GM12874 (cell line): ENCODE data around the gene TMEM179.

Experiments
- TF ChIP-seq, protein P1 (sequence below): IDR thresholded peaks from 2 replicates; pipeline ENCODE4 v1.5.1; 2011; ENCODE audit warnings: low read depth, mild to moderate bottlenecking, control low read depth, low read length, moderate library complexity; ENCODE audit not compliant: insufficient read depth

Gene TMEM179

DNA sequence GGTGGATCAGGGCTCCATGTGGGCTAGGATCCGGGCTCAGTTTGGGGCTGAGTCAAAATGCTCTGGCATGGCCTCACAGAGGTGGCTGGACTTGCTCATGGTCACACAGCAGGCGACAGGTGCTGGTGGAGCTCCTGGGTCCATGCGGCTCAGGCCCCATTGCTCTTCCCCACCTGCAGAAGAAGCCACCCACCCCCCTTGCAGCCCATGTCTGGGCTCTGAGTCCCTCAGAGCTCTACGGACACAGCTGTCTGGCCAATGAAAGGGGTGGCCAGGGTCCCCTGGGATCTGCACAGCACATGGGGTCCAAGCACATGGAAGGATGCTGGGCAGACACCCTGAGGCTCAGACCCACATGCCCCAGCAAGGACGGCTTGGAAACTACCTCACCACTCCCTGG is 42.0 kb downstream of the TMEM179 start:
- TF ChIP-seq, protein P1, sequence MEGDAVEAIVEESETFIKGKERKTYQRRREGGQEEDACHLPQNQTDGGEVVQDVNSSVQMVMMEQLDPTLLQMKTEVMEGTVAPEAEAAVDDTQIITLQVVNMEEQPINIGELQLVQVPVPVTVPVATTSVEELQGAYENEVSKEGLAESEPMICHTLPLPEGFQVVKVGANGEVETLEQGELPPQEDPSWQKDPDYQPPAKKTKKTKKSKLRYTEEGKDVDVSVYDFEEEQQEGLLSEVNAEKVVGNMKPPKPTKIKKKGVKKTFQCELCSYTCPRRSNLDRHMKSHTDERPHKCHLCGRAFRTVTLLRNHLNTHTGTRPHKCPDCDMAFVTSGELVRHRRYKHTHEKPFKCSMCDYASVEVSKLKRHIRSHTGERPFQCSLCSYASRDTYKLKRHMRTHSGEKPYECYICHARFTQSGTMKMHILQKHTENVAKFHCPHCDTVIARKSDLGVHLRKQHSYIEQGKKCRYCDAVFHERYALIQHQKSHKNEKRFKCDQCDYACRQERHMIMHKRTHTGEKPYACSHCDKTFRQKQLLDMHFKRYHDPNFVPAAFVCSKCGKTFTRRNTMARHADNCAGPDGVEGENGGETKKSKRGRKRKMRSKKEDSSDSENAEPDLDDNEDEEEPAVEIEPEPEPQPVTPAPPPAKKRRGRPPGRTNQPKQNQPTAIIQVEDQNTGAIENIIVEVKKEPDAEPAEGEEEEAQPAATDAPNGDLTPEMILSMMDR = no peak

DNA sequence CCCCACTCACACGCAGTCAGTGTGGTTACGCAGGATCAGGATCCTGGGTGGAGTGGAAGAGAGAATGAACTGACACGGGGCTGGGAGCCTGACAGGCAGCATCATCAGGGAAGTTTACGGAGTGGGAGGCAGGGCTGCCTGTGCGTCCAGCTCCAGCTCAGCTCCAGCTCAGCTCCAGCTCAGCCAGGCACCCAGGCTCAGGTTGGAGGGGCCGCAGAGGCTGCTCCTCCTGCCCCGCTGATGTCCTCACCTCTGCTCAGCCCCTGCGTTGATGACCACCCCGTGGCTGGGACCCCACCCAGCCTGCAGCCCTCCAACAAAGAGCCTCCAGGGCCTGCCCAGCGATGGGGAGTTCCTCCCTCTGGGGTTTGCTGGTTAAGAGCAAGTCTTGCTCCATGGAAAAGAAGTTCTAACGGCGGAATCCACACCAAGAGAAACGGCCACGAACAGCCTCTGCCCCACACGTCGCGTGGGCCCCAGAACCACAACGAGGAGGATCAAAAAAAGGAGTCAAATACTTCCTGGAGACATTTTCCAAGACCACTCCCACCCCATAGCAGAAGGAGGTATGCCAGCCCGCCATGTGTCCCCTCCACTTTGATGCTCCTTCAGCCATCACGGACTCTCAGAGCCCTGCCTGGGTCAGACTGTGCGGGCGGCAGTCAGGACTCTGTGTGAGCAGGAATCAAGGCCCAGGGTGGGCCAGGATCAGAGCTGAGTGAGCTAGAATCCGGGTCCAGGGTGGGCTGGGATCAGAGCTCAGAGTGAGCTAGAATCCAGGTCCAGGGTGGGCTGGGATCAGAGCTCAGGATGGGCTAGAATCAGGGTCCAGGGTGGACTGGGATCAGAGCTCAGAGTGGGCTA is 42.7 kb downstream of the TMEM179 start:
- TF ChIP-seq, protein P1 = no peak

DNA sequence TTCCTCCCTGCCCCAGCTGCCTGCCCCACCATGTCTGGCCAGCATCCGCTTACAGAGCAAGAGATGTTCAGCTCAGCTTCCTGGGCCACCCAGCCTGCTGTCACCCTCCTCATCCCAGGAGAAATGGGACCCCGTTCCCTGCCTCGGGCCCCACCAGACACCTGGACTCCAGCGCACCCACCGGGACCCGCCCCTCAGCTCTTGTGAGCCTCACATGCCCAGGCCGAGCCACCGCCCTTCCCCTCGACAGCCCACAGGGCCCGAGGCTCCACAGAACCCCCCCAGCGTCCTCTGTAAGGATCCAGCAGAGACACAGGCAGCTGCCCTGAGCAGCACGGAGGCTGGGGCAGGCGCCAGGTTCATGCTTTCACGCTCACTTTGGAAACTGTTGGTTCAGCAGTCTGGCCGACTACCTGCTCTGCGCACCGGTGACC is 43.4 kb downstream of the TMEM179 start:
- TF ChIP-seq, protein P1 = no peak

DNA sequence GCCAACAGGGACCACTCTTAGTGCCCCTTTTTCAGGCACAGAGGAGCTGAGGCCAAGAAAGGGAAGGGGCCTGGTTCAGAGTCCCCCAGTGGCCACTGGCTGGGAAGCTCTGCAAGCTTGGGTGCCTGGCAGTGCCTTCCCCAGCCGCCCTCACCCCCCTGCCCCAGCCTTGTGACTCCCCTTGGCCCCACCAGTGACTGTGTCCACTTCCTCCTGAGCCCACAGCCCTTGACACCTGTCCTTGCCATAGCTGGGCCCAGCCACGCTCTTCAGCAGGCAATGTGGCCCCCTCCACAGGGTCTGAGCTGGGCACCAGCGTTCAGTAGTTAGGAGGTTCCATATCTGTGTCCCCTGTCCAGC is 44.0 kb downstream of the TMEM179 start:
- TF ChIP-seq, protein P1 = no peak

DNA sequence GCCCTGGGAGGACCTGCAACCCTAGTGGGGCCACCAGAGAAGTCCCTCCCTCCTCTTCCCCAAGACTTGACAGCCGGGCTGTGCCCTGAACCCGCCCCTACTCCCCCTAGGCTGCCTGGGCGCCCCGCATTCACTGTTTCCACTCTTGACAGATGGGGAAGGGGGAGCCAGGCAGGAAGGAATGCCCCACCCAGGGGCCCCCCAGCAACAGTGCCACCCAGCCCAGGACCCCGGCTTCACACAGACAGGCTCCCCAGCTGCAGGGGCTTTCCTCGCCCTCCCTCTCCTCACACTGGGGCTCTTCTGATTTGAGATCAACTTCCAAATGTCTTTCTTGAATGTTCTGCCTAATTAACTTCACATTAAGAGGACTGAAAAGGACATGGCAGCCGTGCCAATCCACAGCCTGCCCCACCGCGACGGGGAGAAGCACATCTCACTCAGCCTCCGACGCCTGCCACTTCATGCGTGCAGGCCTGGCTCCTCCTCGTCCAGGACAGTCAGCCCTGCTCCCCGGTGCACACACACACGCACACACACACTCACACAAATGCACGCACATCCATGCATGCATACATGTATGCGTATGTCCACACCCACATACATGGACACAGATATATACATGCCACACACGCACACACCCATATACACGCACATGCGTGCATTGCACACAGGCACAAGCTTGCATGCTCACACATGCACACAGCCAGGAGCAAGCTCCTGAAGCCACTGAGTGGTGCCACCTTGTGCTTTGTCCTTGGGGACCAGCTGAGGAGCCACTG is 44.6 kb downstream of the TMEM179 start:
- TF ChIP-seq, protein P1 = no peak

DNA sequence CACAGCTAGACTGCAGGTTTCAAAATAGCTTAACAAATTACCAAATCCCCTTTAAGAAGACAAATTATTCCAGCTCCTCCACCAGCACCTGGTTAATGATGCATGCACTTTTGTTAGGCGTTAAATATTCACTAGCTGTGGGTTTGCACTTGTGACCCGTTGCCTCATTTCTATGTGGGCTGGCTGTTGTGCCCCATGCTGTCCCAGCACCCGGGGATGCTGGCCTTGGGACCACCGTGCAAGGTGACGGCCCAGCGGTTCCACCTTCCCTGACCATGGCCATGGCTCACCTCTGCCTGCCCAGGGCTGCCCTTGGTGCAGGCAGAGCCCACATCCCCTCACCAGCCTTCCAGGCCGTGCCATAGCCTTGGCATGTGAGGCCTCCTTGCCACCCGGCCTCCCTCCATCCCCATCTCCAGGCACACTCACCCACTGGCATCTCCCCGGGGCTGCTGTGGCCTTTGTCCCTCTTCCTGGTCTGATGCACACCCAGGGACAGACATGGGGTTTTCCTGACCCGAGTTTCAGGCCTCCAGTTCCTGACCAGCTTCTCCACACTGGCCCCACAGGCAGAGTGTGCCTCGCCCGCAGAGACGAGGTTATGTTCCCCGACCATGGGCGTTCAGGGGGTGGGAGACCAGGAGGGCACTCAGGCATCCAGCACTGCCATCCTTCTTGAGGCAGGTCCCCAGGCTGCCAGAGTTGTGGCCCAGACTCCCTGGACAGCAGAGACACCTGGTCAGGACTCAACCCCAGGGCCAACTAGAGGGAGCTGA is 45.4 kb downstream of the TMEM179 start:
- TF ChIP-seq, protein P1 = no peak
